Activated T-cell treated with anti-CD3 and anti-CD28 coated beads for 4 hours (primary cell): ENCODE data around the gene PCYT1B.
"Not testable (repeated sequence)": the region's sequence is repeated elsewhere in the genome, so short reads cannot be mapped to it uniquely, and the experiment has no call there.

Source experiments
- DNase-seq: peaks from one replicate; pipeline ENCODE4 v3.0.0-alpha.2; 2020

PCYT1B gene

GRCh38 chrX:24647257-24648058, at the start of gene PCYT1B:
PCYT1B (minus strand) TSS chrX:24647347; CDS start chrX:24647105, 242 bp downstream.
- DNase-seq = peak; percentile 11

- no peak for DNase-seq
Observed at GRCh38 chrX:24696294-24696693, 49.1 kb upstream of the PCYT1B start.

GRCh38 chrX:24694825-24695224, 47.7 kb upstream of the PCYT1B start:
- no peak for DNase-seq

GRCh38 chrX:24693453-24694202, 46.5 kb upstream of the PCYT1B start, which contains the start of gene POLA1:
POLA1 (plus strand) TSS chrX:24693918; CDS start chrX:24693962, 44 bp downstream.
- DNase-seq = peak; percentile 34

GRCh38 chrX:24692305-24692704, 45.2 kb upstream of the PCYT1B start:
- no peak for DNase-seq

GRCh38 chrX:24684048-24684447, 36.9 kb upstream of the PCYT1B start:
- no peak for DNase-seq

GRCh38 chrX:24682739-24683432, 35.7 kb upstream of the PCYT1B start:
- no peak for DNase-seq

- no peak for DNase-seq
Observed at GRCh38 chrX:24676403-24677024, 29.4 kb upstream of the PCYT1B start.

- DNase-seq = no peak
Observed at GRCh38 chrX:24673424-24673823, 26.3 kb upstream of the PCYT1B start.

- no peak for DNase-seq
Observed at GRCh38 chrX:24672701-24673190, 25.6 kb upstream of the PCYT1B start.

- no peak for DNase-seq
Observed at GRCh38 chrX:24668111-24668510, 21.0 kb upstream of the PCYT1B start.

- no peak for DNase-seq
Observed at GRCh38 chrX:24662352-24662751, 15.2 kb upstream of the PCYT1B start.

GRCh38 chrX:24661292-24661691, 14.1 kb upstream of the PCYT1B start:
- DNase-seq = no peak

GRCh38 chrX:24659646-24660045, 12.5 kb upstream of the PCYT1B start:
- DNase-seq = no peak

GRCh38 chrX:24659106-24659505, 12.0 kb upstream of the PCYT1B start:
- no peak for DNase-seq

- no peak for DNase-seq
Observed at GRCh38 chrX:24658421-24658820, 11.3 kb upstream of the PCYT1B start.

- DNase-seq = no peak
Observed at GRCh38 chrX:24657671-24658386, 10.7 kb upstream of the PCYT1B start.

GRCh38 chrX:24655679-24656078, 8.5 kb upstream of the PCYT1B start:
- DNase-seq = not testable (repeated sequence)

GRCh38 chrX:24651783-24652182, 4.6 kb upstream of the PCYT1B start:
- DNase-seq = no peak

- DNase-seq = no peak
Observed at GRCh38 chrX:24648495-24648894, 1.3 kb upstream of the PCYT1B start.

GRCh38 chrX:24646745-24647182, 383 bp downstream of the PCYT1B start:
- no peak for DNase-seq

- DNase-seq = no peak
Observed at GRCh38 chrX:24646006-24646405, 1.1 kb downstream of the PCYT1B start.
